DND-41 (cell line): ENCODE measurements around the gene LLGL2.

ENCODE experiments used
- EZH2 ChIP-seq: IDR thresholded peaks from 3 replicates; pipeline ENCODE4 v1.6.1; 2012; ENCODE audit warnings: borderline replicate concordance, low read depth, mild to moderate bottlenecking, moderate library complexity, low read length, inconsistent platforms; ENCODE audit not compliant: severe bottlenecking
- TF ChIP-seq, protein P1 (sequence below): IDR thresholded peaks from 2 replicates; pipeline ENCODE4 v1.5.1; 2012; ENCODE audit warnings: borderline replicate concordance, low read length, moderate library complexity, mild to moderate bottlenecking; ENCODE audit not compliant: poor library complexity, severe bottlenecking; ENCODE audit errors: extremely low read depth

DNA sequence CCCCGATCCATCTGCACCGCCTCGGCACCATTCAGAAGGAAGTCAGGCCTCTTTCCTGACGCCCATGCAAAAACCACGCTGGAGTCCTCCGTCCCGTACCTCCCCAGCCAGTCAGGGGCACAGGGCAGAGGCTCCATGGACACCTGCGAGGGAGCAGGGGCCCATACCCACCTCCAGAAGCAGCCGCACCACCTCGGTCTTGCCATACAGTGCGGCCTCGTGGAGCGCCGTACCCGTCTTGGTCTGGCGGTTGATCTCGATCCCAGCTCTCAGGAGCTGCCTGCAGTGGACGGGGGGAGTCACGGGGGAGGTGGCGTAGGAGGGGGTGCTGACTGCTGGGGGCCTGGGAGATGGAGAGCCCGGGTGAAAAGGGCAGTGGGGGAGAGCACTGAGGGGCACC, 19.4 kb upstream of the LLGL2 start:
- no peak for TF ChIP-seq EZH2
- TF ChIP-seq, protein P1, sequence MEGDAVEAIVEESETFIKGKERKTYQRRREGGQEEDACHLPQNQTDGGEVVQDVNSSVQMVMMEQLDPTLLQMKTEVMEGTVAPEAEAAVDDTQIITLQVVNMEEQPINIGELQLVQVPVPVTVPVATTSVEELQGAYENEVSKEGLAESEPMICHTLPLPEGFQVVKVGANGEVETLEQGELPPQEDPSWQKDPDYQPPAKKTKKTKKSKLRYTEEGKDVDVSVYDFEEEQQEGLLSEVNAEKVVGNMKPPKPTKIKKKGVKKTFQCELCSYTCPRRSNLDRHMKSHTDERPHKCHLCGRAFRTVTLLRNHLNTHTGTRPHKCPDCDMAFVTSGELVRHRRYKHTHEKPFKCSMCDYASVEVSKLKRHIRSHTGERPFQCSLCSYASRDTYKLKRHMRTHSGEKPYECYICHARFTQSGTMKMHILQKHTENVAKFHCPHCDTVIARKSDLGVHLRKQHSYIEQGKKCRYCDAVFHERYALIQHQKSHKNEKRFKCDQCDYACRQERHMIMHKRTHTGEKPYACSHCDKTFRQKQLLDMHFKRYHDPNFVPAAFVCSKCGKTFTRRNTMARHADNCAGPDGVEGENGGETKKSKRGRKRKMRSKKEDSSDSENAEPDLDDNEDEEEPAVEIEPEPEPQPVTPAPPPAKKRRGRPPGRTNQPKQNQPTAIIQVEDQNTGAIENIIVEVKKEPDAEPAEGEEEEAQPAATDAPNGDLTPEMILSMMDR = no peak
